Pericardium fibroblast (primary cell): ENCODE results near the gene COG5. TPM values are rescaled to one million over a fixed set of nuclear protein-coding genes. Genes with fewer than 3 reads are reported as not detected.

ENCODE experiments used
- total RNA-seq: library from RNA; depleted of rRNA; stranded (reverse); fragments of >200 nt; gene quantifications from 2 replicates; pipeline ENCODE4 v1.2.3, GENCODE V29; 2015

COG5 gene
- total RNA-seq = 17.7 and 22.6 TPM in 2 replicates

GRCh38 chr7:107563775-107564552, at the start of gene COG5, which contains the start of gene DUS4L:
TSS of gene COG5 (minus strand) at chr7:107563920. CDS start at chr7:107563896, 24 bp downstream.
TSS of gene DUS4L (plus strand) at chr7:107563971. CDS start at chr7:107567071, 3,100 bp downstream.

GRCh38 chr7:107579885-107580715, 16.4 kb upstream of the COG5 start, which contains the start of gene BCAP29:
TSS of gene BCAP29 (plus strand) at chr7:107580246. CDS start at chr7:107580773, 527 bp downstream.

GRCh38 chr7:107469929-107470328, 93.8 kb downstream of the COG5 start, which contains the start of gene GPR22:
TSS of gene GPR22 (plus strand) at chr7:107470057. CDS start at chr7:107474061, 4,004 bp downstream.

DNA sequence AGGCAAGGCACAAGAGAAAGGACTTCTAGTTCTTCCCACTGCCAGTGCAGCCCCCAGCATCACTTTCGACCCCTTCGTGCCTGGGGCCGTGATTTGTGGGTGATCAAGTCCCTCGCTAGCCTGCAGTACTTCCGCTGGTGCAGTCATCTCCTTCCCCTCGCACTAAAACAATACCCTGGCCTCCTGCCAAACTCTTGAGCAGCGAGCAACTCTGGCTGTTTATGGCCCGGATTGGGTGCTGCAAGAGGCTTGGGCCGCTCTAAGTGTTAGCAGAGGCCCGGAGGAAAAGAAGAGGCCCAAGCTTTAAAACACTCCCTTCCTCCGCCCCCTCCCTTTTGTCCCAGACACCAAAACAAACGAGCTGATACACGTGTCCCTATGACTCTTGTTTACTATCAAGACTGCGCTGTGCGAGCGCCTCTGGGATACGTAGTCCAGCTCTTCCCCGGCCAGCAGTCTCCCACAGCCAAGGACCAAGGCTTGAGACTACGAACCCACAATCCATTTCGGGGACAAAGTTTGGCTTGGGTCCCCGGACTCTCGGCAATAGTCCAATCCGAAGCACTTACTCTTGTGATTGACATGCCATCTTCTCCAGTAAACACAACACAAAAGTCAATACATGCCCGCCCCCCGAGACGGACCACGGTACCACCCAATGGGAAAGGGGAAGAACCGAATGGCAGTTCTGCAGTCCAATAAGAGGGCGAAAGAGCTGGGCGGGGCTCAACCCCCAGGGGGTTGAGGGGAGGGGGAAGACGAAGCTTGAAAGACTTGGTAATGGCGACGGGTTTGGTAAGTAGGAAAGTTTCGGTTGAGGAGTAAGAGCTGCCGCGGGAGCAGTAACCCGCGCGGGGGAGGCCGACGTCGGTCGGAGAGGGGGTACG, 395.2 kb downstream of the COG5 start, which contains the start of gene HBP1:
Gene HBP1, plus strand, starts transcription at position 771 of the 887 bp plus-strand sequence. CDS start 10,891 bp downstream, outside the sequence.

Other genes with a start within 250 kb of the COG5 start
- gene GPR22, start 93.9 kb downstream of the COG5 start, total RNA-seq = not detected in 2 replicates
- 4.9 and 5.0 TPM in 2 replicates for gene DUS4L, start 51 bp upstream of the COG5 start, total RNA-seq
- gene BCAP29, start 16.3 kb upstream of the COG5 start, total RNA-seq = 28.8 and 35.2 TPM in 2 replicates
- gene SLC26A4, start 96.9 kb upstream of the COG5 start, total RNA-seq = 0.12 and 0.17 TPM in 2 replicates
- 13.8 and 20.1 TPM in 2 replicates for gene CBLL1, start 180.2 kb upstream of the COG5 start, total RNA-seq
- gene SLC26A3, start 239.3 kb upstream of the COG5 start, total RNA-seq = not detected in 2 replicates